A673 (cell line): ENCODE data around the gene FGF18. TPM values are rescaled to one million over a fixed set of nuclear protein-coding genes. Genes with fewer than 3 reads are reported as not detected.
"Not testable (repeated sequence)": the region's sequence is repeated elsewhere in the genome, so short reads cannot be mapped to it uniquely, and the experiment has no call there.

Experiments
- BruUV-seq: library from RNA; stranded (reverse); fragments of 400-500 nt; replicated peaks from 2 replicates; lab custom pipeline; 2021; lab: Mats Ljungman, UMichigan
- CTCF ChIA-PET: fragments of 300-600 bp; sonication (Branson Sonifier 250); formaldehyde crosslinking; loops from one replicate; lab custom pipeline; 2022; ENCODE audit warnings: antibody characterized with exemption; lab: Charles Lee
- POLR2A ChIA-PET: fragments of 300-600 bp; sonication (Branson Sonifier 250); formaldehyde crosslinking; loops from one replicate; lab custom pipeline; 2022; ENCODE audit warnings: antibody characterized with exemption; ENCODE audit not compliant: low non-redundant PET; lab: Charles Lee
- DNase-seq: peaks from one replicate; pipeline ENCODE4 v3.0.0-alpha.2; 2015; ENCODE audit warnings: low spot score
- H3K27ac ChIP-seq: fragments of 200-600 bp; sonication (generic); 2 replicates; pipeline ENCODE4 v1.5.1; 2016; ENCODE audit warnings: mixed run types, low read depth, mild to moderate bottlenecking, mixed read lengths, antibody characterized with exemption, low read length; ENCODE audit not compliant: poor library complexity, severe bottlenecking
- H3K27me3 ChIP-seq: fragments of 200-600 bp; sonication (generic); replicated peaks from 2 replicates; pipeline ENCODE4 v1.6.1; 2017; ENCODE audit warnings: mixed run types, low read depth, mild to moderate bottlenecking, mixed read lengths, antibody characterized with exemption, low read length; ENCODE audit not compliant: insufficient read depth, poor library complexity
- H3K36me3 ChIP-seq: fragments of 200-600 bp; sonication (generic); 2 replicates; pipeline ENCODE4 v1.6.1; 2016; ENCODE audit warnings: mixed run types, mild to moderate bottlenecking, mixed read lengths, antibody characterized with exemption, low read length; ENCODE audit not compliant: insufficient read depth, poor library complexity, severe bottlenecking
- H3K4me1 ChIP-seq: fragments of 200-600 bp; sonication (generic); 2 replicates; pipeline ENCODE4 v1.6.1; 2017; ENCODE audit warnings: mixed run types, mild to moderate bottlenecking, mixed read lengths, antibody characterized with exemption, low read length; ENCODE audit not compliant: insufficient read depth, poor library complexity, severe bottlenecking
- H3K4me3 ChIP-seq: fragments of 200-600 bp; sonication (generic); 2 replicates; pipeline ENCODE4 v1.5.1; 2016; ENCODE audit warnings: low read depth, mixed run types, mild to moderate bottlenecking, mixed read lengths, low read length; ENCODE audit not compliant: poor library complexity, severe bottlenecking
- H3K9me3 ChIP-seq: fragments of 200-600 bp; sonication (generic); 2 replicates; pipeline ENCODE4 v1.6.1; 2016; ENCODE audit warnings: mixed run types, low read depth, mild to moderate bottlenecking, mixed read lengths, antibody characterized with exemption, low read length; ENCODE audit not compliant: poor library complexity, severe bottlenecking
- CTCF ChIP-seq: fragments of 300-800, 200-600 bp; sonication (generic); conservative IDR thresholded peaks from 2 replicates; pipeline ENCODE4 v1.5.1; 2017; ENCODE audit warnings: low read depth, mild to moderate bottlenecking, antibody characterized with exemption, low read length, moderate library complexity, mixed read lengths
- EZH2 ChIP-seq: fragments of 200-600 bp; sonication (generic); IDR thresholded peaks from 2 replicates; pipeline ENCODE4 v1.6.1; 2017; ENCODE audit warnings: borderline replicate concordance, low read depth, mild to moderate bottlenecking, mixed read lengths, antibody characterized with exemption, low read length; ENCODE audit not compliant: poor library complexity, severe bottlenecking
- intact Hi-C: fragments of 100-400 bp; cut with micrococcal nuclease; formaldehyde crosslinking; loops from one replicate; pipeline ENCODE4 v1.10.0; 2022; ENCODE audit not compliant: unreplicated experiment
- total RNA-seq: library from RNA; stranded (reverse); gene quantifications from 2 replicates; pipeline ENCODE4 v1.2.3, GENCODE V29; 2021

The FGF18 gene
- total RNA-seq, 1 experiment from 2014 or later: 1.3 TPM

GRCh38 chr5:171391996-171392577, 27.4 kb upstream of the FGF18 start:
- Histone ChIP-seq H3K4me1 (peaks cover 15% of the 10 kb centered on the region), H3K4me3 (no peak overlapping the region), H3K9me3 (no peaks in the 10 kb centered on the region), H3K27me3 (no peaks in the 10 kb centered on the region), H3K27ac (no peak overlapping the region), H3K36me3 (peaks cover 80% of the 10 kb centered on the region)
- no peak for TF ChIP-seq EZH2
- TF ChIP-seq CTCF: no peak
- BruUV-seq: no TSS peak
- CTCF ChIA-PET: no interaction called here
- POLR2A ChIA-PET: interaction anchor here (0.6 kb wide), 1 partner anchor 614 kb away, joined by 3 read pairs; the partner anchor contains the start of gene FBXW11
- intact Hi-C loops: no loop called here
- no peak for DNase-seq

GRCh38 chr5:171392585-171393159, 26.8 kb upstream of the FGF18 start:
- Histone ChIP-seq H3K4me1 (peaks cover 15% of the 10 kb centered on the region), H3K27ac (no peak overlapping the region), H3K36me3 (peaks cover 86% of the 10 kb centered on the region), H3K9me3 (no peaks in the 10 kb centered on the region), H3K4me3 (no peak overlapping the region), H3K27me3 (no peaks in the 10 kb centered on the region)
- ChIA-PET CTCF (no interaction called here), POLR2A (interaction anchor here (0.6 kb wide), 1 partner anchor 614 kb away, joined by 3 read pairs; the partner anchor contains the start of gene FBXW11)
- intact Hi-C loops: no loop called here
- TF ChIP-seq CTCF (no peak), EZH2 (no peak)
- BruUV-seq: no TSS peak
- DNase-seq: no peak

- CTCF ChIA-PET: no interaction called here
These were observed 24.4 kb upstream of the FGF18 start for GRCh38 chr5:171395042-171395441.

GRCh38 chr5:171396583-171396982, 22.9 kb upstream of the FGF18 start:
- H3K4me1 ChIP-seq, CTCF ChIA-PET, POLR2A ChIA-PET: not testable (repeated sequence)

More at GRCh38 chr5:171395042-171395441, 24.4 kb upstream of the FGF18 start:
- H3K4me3 ChIP-seq: no peak overlapping the region
- no peaks in the 10 kb centered on the region for H3K27me3 ChIP-seq
- intact Hi-C loops: no loop called here
- peaks cover 100% of the 10 kb centered on the region for H3K36me3 ChIP-seq
- H3K4me1 ChIP-seq: peaks cover 15% of the 10 kb centered on the region
- no peak for DNase-seq
- TF ChIP-seq CTCF (no peak), EZH2 (no peak)
- no TSS peak for BruUV-seq
- no peak overlapping the region for H3K27ac ChIP-seq
- no peaks in the 10 kb centered on the region for H3K9me3 ChIP-seq
- POLR2A ChIA-PET: no interaction called here

More at GRCh38 chr5:171396583-171396982, 22.9 kb upstream of the FGF18 start:
- intact Hi-C loops, H3K4me3 ChIP-seq, H3K27ac ChIP-seq, H3K27me3 ChIP-seq, DNase-seq, H3K9me3 ChIP-seq, BruUV-seq: not testable (repeated sequence)
- peaks cover 100% of the 10 kb centered on the region for H3K36me3 ChIP-seq
